ENCODE measurements around the gene SLC13A3. TPM values are rescaled to one million over a fixed set of nuclear protein-coding genes. Genes with fewer than 3 reads are reported as not detected.
A peak's percentile ranks its signal among the peaks of the same experiment; 100 is the strongest.

SLC13A3 gene
- total RNA-seq, 1 donor from 2014 or later, result 5.5 TPM

DNA sequence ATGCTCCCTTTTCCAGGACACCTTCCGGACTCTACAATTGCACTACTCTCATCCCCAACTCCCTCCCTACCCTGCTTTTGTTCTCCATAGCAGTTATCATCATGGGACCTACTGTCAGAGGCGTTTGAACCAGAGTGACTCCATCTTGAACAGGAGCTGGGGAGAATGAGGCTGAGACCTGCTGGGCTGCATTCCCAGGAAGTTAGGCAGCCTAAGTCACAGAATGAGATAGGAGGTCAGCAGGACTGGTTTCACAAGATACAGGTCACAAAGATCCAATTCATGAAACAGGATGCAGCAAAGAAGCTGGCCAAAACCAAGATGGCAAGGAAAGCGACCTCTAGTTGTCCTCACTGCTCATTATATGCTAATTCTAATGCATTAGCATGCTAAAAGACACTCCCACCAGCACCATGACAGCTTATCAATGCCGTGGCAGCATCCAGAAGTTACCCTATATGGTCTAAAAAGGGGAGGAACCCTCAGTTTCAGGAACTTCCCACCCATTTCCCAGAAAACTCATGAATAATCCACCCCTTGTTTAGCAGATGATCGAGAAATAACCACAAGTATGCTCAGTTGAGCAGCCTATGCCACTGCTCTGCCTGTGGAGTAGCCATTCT lies 15.6 kb downstream of the SLC13A3 start:
- peak; percentile 7 for DNase-seq (ENCODE audit: low read depth)
- no peaks in the 10 kb centered on the region for H3K36me3 ChIP-seq (ENCODE audit: control insufficient read depth, insufficient read depth, low read length)
- H3K27me3 ChIP-seq (ENCODE audit: control insufficient read depth, insufficient read depth, low read length), result no peaks in the 10 kb centered on the region
- no peak overlapping the region for H3K4me3 ChIP-seq (ENCODE audit: low read depth, low read length)
- TF ChIP-seq, protein P1, sequence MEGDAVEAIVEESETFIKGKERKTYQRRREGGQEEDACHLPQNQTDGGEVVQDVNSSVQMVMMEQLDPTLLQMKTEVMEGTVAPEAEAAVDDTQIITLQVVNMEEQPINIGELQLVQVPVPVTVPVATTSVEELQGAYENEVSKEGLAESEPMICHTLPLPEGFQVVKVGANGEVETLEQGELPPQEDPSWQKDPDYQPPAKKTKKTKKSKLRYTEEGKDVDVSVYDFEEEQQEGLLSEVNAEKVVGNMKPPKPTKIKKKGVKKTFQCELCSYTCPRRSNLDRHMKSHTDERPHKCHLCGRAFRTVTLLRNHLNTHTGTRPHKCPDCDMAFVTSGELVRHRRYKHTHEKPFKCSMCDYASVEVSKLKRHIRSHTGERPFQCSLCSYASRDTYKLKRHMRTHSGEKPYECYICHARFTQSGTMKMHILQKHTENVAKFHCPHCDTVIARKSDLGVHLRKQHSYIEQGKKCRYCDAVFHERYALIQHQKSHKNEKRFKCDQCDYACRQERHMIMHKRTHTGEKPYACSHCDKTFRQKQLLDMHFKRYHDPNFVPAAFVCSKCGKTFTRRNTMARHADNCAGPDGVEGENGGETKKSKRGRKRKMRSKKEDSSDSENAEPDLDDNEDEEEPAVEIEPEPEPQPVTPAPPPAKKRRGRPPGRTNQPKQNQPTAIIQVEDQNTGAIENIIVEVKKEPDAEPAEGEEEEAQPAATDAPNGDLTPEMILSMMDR (IDR thresholded peaks at IDR 0.05; ENCODE audit: insufficient read depth, low read length, severe bottlenecking), result no peak
- FAIRE-seq, result no peak

DNA sequence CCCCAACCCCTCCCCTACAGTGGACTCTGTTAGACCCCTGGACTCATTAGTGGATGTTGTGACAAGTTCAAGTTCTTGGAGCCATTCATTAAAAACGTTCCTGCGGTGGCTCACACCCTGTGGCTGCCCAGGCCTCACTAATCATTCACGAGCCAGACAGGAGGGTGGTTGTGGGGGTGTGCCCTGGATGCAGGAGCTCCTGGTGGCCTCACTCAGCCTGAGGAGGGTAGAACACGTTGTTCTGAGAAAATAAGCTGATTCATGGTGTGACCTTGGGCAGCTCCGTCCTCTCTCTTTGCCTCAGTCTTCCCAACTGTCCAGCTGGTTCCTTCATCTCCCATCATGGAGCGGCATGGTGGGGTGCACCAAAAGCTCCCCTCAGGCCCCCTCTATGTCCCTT lies 16.7 kb downstream of the SLC13A3 start:
- H3K27me3 ChIP-seq (ENCODE audit: control insufficient read depth, insufficient read depth, low read length), result no peaks in the 10 kb centered on the region
- H3K36me3 ChIP-seq (ENCODE audit: control insufficient read depth, insufficient read depth, low read length), result no peaks in the 10 kb centered on the region
- no peak overlapping the region for H3K4me3 ChIP-seq (ENCODE audit: low read depth, low read length)
- FAIRE-seq (no peak), DNase-seq (ENCODE audit: low read depth) (no peak)
- TF ChIP-seq, protein P1 (IDR thresholded peaks at IDR 0.05; ENCODE audit: insufficient read depth, low read length, severe bottlenecking), result no peak

DNA sequence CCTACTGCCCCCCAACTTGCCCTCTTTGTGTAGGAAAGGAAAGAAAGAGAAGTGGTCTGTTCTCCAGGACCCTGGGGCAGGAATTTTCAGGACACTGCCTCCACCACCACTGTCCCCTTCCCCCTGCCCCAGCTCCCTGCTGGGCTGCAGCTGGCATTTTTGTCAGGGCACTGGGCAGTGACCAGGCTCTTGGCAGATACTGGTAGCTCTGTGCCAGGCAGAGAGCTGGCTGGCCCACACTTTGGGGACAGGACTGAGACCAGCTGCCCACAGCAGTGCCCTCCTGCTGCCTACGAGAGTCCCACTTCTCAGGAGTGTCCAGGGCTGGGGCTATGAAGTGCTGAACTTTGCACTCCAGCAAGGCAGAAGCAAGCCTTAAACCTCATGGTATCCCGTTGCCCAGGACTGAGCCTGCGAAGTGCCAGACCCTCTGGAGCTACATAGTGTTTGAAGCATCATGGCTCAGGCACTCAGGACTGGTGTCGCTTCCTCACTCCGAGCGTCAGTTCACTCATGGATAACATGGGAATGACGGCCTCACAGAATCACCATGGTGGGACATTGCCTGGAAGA lies 19.3 kb downstream of the SLC13A3 start:
- no peak for FAIRE-seq
- H3K36me3 ChIP-seq (ENCODE audit: control insufficient read depth, insufficient read depth, low read length), result no peaks in the 10 kb centered on the region
- H3K27me3 ChIP-seq (ENCODE audit: control insufficient read depth, insufficient read depth, low read length), result no peaks in the 10 kb centered on the region
- no peak for DNase-seq (ENCODE audit: low read depth)
- TF ChIP-seq, protein P1 (IDR thresholded peaks at IDR 0.05; ENCODE audit: insufficient read depth, low read length, severe bottlenecking), result no peak
- no peak overlapping the region for H3K4me3 ChIP-seq (ENCODE audit: low read depth, low read length)

DNA sequence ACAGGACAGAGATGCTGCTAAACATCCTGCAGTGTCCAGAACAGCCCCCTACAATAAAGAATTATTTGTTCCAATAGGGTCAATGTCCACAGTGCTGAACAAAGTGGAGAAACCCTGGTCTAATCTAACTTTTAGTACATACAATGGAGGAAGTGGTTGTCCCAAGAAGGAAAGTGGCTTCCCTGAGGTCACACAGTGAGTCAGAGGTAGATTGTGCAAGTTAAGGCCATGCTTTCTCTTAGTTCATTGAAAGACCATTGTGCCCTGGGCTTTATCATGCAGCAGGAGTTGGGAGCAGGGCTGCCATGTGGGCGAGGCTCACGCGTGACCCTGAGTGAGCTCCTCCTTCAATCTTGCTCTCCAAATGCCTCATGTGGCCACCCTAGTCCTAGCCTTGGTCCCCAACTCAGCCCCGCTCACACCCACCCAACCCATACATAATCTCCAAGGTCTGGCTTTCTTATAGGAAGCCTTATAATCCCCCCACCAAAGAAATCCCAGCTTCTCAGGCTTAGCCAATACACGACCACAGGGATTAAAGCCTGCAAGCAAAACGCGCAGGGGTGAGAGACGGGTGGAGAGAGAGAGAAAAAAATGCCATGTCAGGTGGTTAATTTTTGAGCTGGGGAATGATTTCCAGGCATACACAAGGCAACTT lies 19.9 kb downstream of the SLC13A3 start:
- no peak overlapping the region for H3K4me3 ChIP-seq (ENCODE audit: low read depth, low read length)
- no peaks in the 10 kb centered on the region for H3K36me3 ChIP-seq (ENCODE audit: control insufficient read depth, insufficient read depth, low read length)
- no peak for FAIRE-seq
- peak; percentile 50 for DNase-seq (ENCODE audit: low read depth)
- TF ChIP-seq, protein P1 (IDR thresholded peaks at IDR 0.05; ENCODE audit: insufficient read depth, low read length, severe bottlenecking), result no peak
- no peaks in the 10 kb centered on the region for H3K27me3 ChIP-seq (ENCODE audit: control insufficient read depth, insufficient read depth, low read length)

DNA sequence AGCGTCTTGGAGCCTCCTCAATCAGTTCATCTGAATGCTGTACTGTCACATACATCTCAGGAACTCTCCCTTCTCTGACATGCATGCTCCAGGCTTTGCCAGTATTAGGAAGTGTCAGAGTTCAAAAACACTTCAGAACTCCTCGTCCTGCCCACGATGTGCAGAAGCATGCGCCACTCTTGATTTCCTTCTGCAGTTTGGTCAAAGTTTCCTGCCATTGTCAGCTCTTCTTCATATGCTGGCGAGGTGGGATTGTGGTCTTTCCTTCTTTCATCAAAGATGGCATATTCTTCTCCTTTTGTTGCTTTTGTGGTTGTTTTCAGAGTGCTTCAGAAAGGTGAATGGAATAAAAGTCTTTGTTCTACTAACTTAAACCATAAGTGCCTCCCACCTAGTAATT lies 21.0 kb downstream of the SLC13A3 start:
- peak; percentile 50 for FAIRE-seq
- Histone ChIP-seq H3K4me3 (ENCODE audit: low read depth, low read length) (no peak overlapping the region), H3K36me3 (ENCODE audit: control insufficient read depth, insufficient read depth, low read length) (no peaks in the 10 kb centered on the region), H3K27me3 (ENCODE audit: control insufficient read depth, insufficient read depth, low read length) (no peaks in the 10 kb centered on the region)
- no peak for DNase-seq (ENCODE audit: low read depth)
- TF ChIP-seq, protein P1 (IDR thresholded peaks at IDR 0.05; ENCODE audit: insufficient read depth, low read length, severe bottlenecking), result no peak

Measured in bronchial epithelial cell (primary cell).